Lung microvascular endothelial cell (primary cell): ENCODE data around the gene MYO1A. TPM values are rescaled to one million over a fixed set of nuclear protein-coding genes. Genes with fewer than 3 reads are reported as not detected.

Source experiments
- DNase-seq, 2 donors: peaks; one replicate each; pipeline versions ENCODE4 v3.0.0 to v3.0.0-alpha.2; 2010; ENCODE audit warnings: low read depth in 2 of 2
- total RNA-seq: library from RNA; depleted of rRNA; stranded (reverse); fragments of >200 nt; gene quantifications from 2 replicates; pipeline ENCODE4 v1.2.1, GENCODE V29; 2014

MYO1A gene
- total RNA-seq, 1 donor from 2014 or later: not detected

- peak in 1 of 2 donors; percentile 75 for DNase-seq
Measured at GRCh38 chr12:57018906-57019305, 31.0 kb downstream of the MYO1A start.

DNA sequence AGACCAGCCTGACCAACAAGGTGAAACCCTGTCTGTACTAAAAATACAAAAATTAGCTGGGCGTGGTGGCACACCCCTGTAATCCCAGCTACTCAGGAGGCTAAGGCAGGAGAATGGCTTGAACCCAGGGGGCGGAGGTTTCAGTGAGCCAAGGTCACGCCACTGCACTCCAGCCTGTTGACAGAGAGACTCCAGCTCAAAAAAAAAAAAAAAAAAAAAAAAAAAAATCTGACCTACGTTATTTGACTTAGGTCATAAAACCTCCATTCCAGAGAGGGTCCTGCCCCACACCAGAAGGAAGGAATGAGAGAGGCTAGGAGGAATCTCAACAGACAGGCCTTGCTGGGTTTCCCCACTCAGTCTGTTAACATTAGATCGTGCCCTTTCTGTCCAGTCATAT is 31.6 kb downstream of the MYO1A start:
- DNase-seq: peak in 1 of 2 donors; percentile 17

DNA sequence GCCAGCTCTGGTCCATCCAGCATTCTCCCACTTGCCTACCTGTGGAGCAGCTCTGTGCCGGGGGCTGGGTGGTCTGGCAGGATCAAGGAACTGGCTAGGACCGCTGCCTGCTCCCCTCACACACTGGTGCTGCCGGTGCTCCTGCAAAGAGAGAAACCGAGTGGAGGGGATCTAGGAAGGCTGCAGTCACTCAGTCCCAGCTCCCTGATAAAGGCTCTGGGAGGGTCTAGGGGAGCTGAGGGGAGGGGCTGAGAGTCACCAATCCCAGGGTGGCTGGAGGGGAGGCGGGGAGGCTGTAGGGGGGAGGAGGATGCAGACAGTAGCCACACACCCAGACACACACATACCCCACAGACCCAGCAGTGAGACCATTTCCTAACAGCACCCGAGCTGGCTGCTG is 33.6 kb downstream of the MYO1A start, which contains the start of gene TAC3:
TAC3 (minus strand) TSS at position 182 of the 400 bp plus-strand sequence. CDS start 732 bp downstream, outside the sequence.
- DNase-seq: no peak

DNA sequence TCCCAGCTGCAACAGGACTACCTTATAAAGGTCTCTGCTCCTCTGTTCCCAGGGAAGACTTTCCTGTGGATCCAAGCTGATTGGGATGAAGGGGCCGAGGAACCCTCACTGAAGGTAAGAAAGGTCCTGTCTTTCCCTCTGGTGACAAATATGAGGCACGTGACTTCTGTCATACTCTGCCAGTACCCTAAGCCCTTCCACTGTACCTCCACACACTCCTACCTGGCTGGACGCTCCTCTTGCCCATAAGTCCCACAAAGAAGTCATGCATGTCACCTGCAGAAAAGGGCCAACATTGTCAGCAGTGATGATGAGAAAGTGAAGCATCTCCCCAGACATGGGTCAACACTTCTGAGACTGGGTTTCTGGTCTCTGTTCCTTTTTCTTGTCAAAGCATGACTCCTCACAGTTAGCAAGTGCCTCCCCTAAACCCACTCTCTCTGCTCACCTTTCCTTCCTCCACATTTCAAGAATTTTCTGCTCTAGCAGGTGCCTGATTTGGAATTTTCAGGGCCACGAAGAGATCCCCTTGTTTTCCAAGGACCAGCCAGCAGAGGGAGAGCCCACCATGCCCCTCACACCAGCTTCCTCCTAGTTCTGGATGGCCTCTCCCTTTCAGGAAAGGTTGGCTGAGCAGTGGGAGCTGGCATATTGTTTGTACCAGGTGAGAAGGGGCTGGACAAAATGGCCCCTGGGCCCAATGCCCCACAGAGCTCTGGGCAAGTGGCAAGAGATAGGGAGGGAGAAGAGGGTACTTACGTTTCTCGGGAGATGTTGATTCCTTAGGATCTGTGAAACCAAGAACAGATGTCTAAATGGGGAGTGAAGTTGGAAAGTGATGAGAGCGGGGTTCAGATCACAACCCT is 37.1 kb downstream of the MYO1A start:
- no peak for DNase-seq

DNA sequence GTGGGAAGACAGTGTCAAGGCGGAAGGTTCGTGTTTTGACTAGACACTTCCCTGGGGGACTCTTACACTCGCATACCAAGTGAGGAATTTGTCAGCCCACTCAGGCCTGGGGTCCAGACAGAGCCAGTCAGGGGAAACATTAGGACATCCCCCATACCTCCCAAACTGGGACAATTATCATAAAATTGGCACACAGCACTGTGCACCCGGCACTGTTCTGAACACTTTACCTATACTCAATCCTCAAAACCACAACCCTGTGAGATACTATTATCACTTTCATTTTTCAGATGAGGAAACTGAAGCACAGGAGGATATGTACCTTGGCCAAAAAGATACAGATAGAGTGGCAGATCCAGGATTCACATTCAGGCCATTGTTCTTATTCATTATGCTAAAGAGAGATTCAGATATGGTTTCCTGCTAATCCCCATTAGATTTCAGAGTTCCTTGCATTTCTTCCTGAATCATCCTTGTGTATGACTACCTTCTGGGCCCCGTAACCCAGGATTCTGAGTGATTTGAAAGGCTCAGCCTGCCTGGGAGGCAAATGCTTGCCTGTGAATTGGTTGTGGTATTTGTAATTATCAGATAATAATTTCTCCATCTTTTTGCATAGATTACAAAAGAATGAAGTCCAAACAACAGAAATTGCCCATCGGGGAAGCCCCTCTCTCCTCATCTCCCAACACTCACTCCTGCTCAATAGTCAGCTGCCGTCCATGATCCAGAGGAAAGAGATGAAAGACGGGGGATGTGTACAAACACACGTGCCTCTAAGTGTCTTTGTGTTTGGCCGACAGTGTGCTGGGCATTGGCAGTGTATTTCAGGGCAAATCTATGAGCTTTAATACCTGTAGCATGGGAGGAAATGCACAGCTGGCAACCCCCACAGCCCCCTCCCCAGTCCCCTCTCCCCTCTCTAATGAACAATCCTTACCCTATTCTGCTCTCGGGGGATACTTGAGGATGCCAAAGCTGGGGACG is 38.2 kb downstream of the MYO1A start:
- DNase-seq: no peak

- no peak for DNase-seq
Measured at GRCh38 chr12:57010627-57011247, 39.2 kb downstream of the MYO1A start.

GRCh38 chr12:57009949-57010626 is 39.8 kb downstream of the MYO1A start:
- DNase-seq: no peak

DNA sequence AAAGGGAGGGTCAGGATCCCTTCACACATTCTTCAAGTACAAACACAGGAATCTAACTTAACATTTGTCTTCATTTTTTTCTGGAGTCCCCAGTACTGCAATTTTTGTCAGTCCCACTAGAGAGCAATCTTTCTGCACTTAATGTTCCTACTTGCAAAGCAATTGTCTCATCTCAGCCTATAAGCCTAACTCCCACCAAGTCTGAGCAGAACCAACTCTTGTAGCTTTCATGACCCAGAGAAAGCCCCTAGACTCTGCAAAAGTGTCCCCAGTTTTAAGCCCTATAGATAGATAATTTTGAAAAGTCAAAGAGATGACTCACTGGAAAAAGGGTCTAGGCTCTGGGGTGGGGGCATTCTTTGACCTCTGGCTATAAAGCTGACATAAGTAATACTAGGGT is 41.8 kb downstream of the MYO1A start:
- DNase-seq: peak; percentile 75 to 79

DNA sequence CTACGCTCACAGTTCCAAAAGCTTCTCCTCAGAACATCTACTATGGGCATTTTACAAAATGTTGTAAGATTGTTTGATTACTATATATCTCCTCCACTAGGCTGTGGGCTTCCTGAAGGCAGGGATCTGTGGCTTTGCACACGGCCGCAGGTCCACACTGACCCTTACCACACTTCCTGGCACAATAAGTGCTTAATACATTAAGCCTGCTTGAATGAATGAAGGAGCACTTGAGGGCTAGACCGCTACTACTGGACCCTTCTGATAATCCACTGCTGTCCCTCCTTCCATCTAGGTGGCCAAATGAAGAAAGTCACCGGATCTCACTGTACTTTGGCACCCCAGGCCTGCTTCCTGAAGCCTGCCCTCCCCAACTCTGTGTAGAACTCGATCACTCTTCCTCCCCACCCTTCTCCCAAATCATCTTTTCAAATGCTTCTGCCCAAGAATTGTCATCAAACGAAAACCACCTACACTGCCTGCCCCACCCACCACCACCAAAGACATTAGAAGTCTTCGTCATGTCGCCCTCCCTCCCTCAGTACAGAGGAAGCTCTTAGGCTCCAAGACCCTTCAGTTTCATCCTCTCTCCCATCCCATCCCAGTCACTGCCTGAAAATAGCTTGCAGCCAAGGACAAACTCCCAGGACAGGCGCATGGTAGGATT is 43.0 kb downstream of the MYO1A start:
- DNase-seq: no peak

DNA sequence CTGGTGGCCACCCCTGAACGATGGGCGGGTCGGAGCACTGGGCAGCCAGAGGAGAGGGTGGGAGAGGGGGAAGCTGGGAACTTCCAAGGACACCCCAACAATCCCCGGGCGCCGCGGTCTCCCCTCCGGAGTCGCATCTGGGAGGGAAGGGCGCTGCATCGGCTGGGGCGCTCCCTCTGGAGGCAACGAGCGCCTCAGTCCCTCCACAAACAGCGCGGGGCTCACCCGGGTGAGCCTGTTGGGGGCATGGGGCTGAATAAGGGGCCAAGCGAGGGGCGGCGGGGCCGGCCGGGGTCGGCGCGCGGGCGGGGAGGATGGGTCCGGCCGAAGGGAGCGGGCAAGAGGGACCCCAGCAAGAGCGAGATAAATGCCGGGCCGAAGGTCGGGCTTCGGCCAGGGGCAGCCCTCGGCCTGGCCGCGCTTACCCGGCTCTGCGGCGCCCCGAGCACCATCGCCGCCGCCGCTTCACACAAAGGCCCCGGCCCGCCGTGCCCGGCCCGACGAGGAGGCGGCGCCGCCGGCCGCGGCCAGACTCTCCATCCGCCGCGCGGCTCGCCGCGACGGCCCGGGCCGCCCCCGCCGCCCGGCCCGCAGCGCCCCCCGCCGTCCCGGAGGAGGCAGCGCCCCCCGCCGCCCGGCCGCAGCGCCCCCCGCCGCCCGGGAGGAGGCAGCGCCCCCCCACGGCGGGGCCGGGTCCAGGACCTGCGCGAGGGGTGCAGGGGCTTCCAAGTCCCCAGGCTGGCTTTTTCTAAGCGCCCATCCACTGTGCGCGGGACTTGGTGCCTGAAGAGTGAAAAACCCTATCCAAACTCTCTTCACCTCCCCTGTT is 43.7 kb downstream of the MYO1A start, which contains the start of gene ZBTB39:
ZBTB39 (minus strand) TSS at position 567 of the 829 bp plus-strand sequence. CDS start 1,629 bp downstream, outside the sequence.
- DNase-seq: peak; percentile 70 to 76

DNA sequence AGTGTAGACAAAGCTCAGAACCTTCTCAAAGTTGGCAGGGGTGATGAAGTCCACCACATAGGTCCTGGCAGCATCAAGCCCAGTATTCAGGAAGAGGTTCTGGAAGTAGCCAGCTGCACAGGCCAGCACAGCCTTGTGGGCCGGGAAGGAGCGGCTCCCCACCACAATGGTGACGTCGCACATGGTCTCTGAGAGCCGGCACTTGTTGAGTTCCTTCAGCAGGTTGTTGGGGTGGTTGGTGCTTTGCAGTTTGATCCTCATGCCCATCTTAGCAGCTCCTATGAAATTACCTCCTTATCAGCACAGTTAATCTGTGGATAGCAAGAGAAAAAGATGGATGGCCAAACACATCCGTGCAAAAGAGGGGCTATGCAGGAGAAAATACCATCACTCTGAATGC is 45.3 kb downstream of the MYO1A start:
- no peak for DNase-seq

- no peak for DNase-seq
Measured at GRCh38 chr12:57003395-57003794, 46.5 kb downstream of the MYO1A start.

DNA sequence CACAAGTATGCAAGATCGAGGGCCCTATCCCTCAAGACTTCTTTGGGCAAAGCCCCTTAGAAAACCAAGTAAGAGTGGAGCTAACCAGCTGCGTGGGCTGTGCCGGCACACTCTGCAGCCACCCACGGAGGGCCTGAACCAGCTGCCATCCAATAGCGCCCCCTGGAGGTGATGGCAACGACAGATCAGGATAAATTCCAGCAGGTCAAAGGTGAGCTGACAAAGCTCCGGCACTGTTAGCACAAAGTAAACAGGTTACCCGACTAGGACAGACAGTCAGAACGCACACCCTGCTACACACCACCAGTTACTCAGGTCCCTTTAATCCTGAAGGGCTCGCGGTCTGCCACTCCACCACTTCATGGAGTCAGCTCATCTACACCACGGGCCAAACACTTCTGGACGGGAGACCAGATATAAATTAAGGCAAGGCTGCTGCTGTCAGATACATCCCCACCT is 48.5 kb downstream of the MYO1A start:
- DNase-seq: peak; percentile 84 to 90

- DNase-seq: peak in 1 of 2 donors; percentile 16
Measured at GRCh38 chr12:57000393-57000792, 49.5 kb downstream of the MYO1A start.

GRCh38 chr12:56999456-56999855 is 50.5 kb downstream of the MYO1A start:
- no peak for DNase-seq

DNA sequence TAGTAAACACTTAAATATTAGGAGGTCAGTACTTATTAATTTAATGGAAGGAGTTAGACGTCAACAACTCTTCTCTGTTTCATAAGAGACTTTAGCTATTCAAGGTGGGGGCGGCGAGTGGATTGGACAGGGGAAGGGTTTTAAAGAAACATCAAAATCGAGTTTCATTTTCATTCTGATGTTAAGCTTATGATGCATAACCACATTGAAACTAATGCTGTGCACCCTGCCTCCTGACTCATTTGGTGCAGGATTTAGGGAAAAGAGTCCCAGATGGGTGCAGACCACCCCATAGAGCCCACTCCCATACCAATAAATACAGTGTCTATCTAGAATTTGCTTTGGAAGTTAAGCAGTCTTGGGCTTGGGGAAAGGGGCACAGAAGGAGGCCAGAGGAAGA is 50.9 kb downstream of the MYO1A start:
- no peak for DNase-seq

DNA sequence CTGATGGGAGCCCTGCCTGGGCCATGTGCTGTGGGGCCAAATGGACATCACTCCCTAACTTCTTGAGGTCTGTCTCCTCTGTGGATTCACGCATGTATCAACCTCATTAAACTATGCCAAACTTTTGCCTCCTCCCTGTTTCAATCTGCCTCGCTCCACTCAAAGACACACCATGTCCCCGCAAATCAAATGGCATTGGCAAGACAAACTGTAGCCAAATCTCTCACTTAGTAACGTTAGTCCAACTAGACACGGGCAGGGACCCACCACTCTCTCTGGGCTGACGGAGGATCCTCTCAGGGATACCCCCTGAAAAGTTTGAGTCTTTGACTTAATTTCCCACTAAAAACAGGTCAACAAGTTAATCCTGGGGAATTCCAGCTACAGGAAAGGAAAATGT is 51.6 kb downstream of the MYO1A start:
- DNase-seq: no peak

- peak in 1 of 2 donors; percentile 45 for DNase-seq
Measured at GRCh38 chr12:56996793-56997545, 53.0 kb downstream of the MYO1A start.
